ENCODE results near the gene OR5M10. TPM values are rescaled to one million over a fixed set of nuclear protein-coding genes. Genes with fewer than 3 reads are reported as not detected.

Gene OR5M10
- total and polyA plus RNA-seq, 2 experiments from 2014 or later, result not detected

DNA sequence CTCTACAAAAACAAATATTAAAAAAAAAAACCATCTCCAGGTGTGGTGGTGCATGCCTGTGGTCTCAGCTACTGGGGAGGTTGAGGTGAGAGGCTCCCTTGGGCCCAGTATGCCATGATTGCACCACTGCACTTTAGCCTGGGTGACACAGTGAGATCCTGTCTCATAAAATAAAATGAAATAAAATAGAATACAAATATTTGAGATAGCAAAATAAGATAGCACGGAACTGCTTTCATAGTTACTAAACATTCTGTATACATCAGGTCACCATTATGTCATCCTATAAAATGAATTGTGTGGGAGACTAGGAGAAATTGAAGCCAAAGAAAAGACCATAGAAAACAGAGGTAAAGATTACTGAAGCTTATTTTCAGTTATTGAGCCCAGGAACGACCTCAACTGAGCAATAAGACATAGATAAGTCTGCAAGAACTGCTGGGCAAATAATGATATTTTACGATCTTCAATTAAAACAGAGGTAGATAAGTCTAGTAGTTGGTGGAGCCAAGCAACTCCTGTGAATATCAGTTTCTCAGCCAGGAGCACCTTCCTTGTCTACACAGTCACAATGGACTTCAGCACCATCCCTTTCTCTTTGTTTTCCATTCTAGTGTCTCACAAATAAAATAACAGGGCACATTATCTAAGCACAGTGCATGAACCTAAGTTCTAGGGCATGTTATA is 44.3 kb downstream of the OR5M10 start:
- no peak overlapping the region for H3K4me3 ChIP-seq
- WGBS, 2 experiments (ENCODE audit: low coverage in 1 of 2, low lambda C conversion rate in 2 of 2, missing lambda C conversion rate in 2 of 2), result 20 to 24% methylated on average over 3 of the region's 3 CpGs
- H3K9me3 ChIP-seq (ENCODE audit: low read depth), result no peaks in the 10 kb centered on the region
- no peak overlapping the region for H3K9ac ChIP-seq
- H3K79me2 ChIP-seq (ENCODE audit: insufficient read depth), result no peaks in the 10 kb centered on the region
- no peaks in the 10 kb centered on the region for H3K9me2 ChIP-seq (ENCODE audit: insufficient read depth)
- H3K4me1 ChIP-seq (ENCODE audit: insufficient read depth), result no peaks in the 10 kb centered on the region
- DNase-seq, result no peak
- TF ChIP-seq EZH2phosphoT487 (IDR thresholded peaks at IDR 0.05; ENCODE audit: insufficient read depth, low read depth), result no peak
- no peak for TF ChIP-seq EZH2 (IDR thresholded peaks at IDR 0.05; ENCODE audit: insufficient read depth, poor library complexity, severe bottlenecking)
- no peak overlapping the region for H3K4me2 ChIP-seq (ENCODE audit: unreplicated experiment)
- no peak overlapping the region for H3K27ac ChIP-seq
- no peaks in the 10 kb centered on the region for H4K20me1 ChIP-seq (ENCODE audit: insufficient read depth)
- in situ Hi-C loops (cut with MboI), result no loop called here
- H3K36me3 ChIP-seq (ENCODE audit: low read depth), result no peaks in the 10 kb centered on the region
- no peaks in the 10 kb centered on the region for H3K27me3 ChIP-seq (replicated peaks; ENCODE audit: insufficient read depth)
- H3F3A ChIP-seq (ENCODE audit: insufficient read depth), result no peaks in the 10 kb centered on the region
- no peak overlapping the region for H2AFZ ChIP-seq

DNA sequence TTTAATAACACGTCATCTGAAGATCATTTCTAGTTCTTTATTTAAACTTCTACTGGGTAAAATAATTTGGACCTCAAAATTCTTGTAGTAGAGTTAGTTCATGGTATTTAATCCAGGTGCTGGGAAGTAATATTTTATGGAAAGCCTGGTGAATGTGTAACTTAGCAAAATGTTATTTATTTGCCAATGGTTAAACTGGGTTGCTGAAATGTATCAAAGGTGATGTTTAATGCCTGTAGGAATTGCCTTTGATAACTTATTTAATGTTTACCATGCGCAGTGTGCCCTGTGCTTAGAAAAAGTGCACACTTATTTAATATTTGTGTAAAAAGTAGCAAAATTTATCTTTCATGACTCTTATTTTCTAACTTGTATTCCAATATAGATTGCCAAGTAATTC is 45.7 kb downstream of the OR5M10 start:
- 27 to 31% methylated on average over 2 of the region's 2 CpGs for WGBS, 2 experiments (ENCODE audit: low coverage in 1 of 2, low lambda C conversion rate in 2 of 2, missing lambda C conversion rate in 2 of 2)
- in situ Hi-C loops (cut with MboI), result no loop called here
- Histone ChIP-seq H3K36me3 (ENCODE audit: low read depth) (no peaks in the 10 kb centered on the region), H2AFZ (no peak overlapping the region), H3F3A (ENCODE audit: insufficient read depth) (no peaks in the 10 kb centered on the region), H3K9me2 (ENCODE audit: insufficient read depth) (no peaks in the 10 kb centered on the region), H4K20me1 (ENCODE audit: insufficient read depth) (no peaks in the 10 kb centered on the region), H3K4me3 (no peak overlapping the region), H3K9ac (no peak overlapping the region), H3K79me2 (ENCODE audit: insufficient read depth) (no peaks in the 10 kb centered on the region), H3K4me2 (ENCODE audit: unreplicated experiment) (no peak overlapping the region), H3K27me3 (replicated peaks; ENCODE audit: insufficient read depth) (no peaks in the 10 kb centered on the region), H3K9me3 (ENCODE audit: low read depth) (no peaks in the 10 kb centered on the region), H3K27ac (no peak overlapping the region), H3K4me1 (ENCODE audit: insufficient read depth) (no peaks in the 10 kb centered on the region)
- DNase-seq, result no peak
- TF ChIP-seq EZH2 (IDR thresholded peaks at IDR 0.05; ENCODE audit: insufficient read depth, poor library complexity, severe bottlenecking) (no peak), EZH2phosphoT487 (IDR thresholded peaks at IDR 0.05; ENCODE audit: insufficient read depth, low read depth) (no peak)

Other genes with a start within 250 kb of the OR5M10 start
- gene OR8K1, start 231.7 kb downstream of the OR5M10 start, total RNA-seq (2014; rRNA removed; shearing (Covaris generic)), result not detected in 2 replicates
- gene OR8K1, start 231.7 kb downstream of the OR5M10 start, polyA plus RNA-seq (2016; fragmentation: Nextera tagmentation; extraction: Ambion mirVana), result not detected in 2 replicates
- gene OR8J1, start 223.4 kb downstream of the OR5M10 start, total RNA-seq (2014; rRNA removed; shearing (Covaris generic)), result not detected in 2 replicates
- not detected in 2 replicates for gene OR8J1, start 223.4 kb downstream of the OR5M10 start, polyA plus RNA-seq (2016; fragmentation: Nextera tagmentation; extraction: Ambion mirVana)
- gene OR8U1, start 202.1 kb downstream of the OR5M10 start, total RNA-seq (2014; rRNA removed; shearing (Covaris generic)), result not detected in 2 replicates
- gene OR8U1, start 202.1 kb downstream of the OR5M10 start, polyA plus RNA-seq (2016; fragmentation: Nextera tagmentation; extraction: Ambion mirVana), result not detected in 2 replicates
- not detected in 2 replicates for gene OR5AL1, start 165.0 kb downstream of the OR5M10 start, total RNA-seq (2014; rRNA removed; shearing (Covaris generic))
- gene OR5AL1, start 165.0 kb downstream of the OR5M10 start, polyA plus RNA-seq (2016; fragmentation: Nextera tagmentation; extraction: Ambion mirVana), result not detected in 2 replicates
- not detected in 2 replicates for gene OR5M3, start 104.4 kb downstream of the OR5M10 start, total RNA-seq (2014; rRNA removed; shearing (Covaris generic))
- not detected in 2 replicates for gene OR5M3, start 104.4 kb downstream of the OR5M10 start, polyA plus RNA-seq (2016; fragmentation: Nextera tagmentation; extraction: Ambion mirVana)
- gene OR5M8, start 86.4 kb downstream of the OR5M10 start, total RNA-seq (2014; rRNA removed; shearing (Covaris generic)), result not detected in 2 replicates
- not detected in 2 replicates for gene OR5M8, start 86.4 kb downstream of the OR5M10 start, polyA plus RNA-seq (2016; fragmentation: Nextera tagmentation; extraction: Ambion mirVana)
- gene OR5M11, start 34.5 kb downstream of the OR5M10 start, total RNA-seq (2014; rRNA removed; shearing (Covaris generic)), result not detected in 2 replicates
- not detected in 2 replicates for gene OR5M11, start 34.5 kb downstream of the OR5M10 start, polyA plus RNA-seq (2016; fragmentation: Nextera tagmentation; extraction: Ambion mirVana)
- gene OR5M1, start 37.2 kb upstream of the OR5M10 start, total RNA-seq (2014; rRNA removed; shearing (Covaris generic)), result not detected in 2 replicates
- gene OR5M1, start 37.2 kb upstream of the OR5M10 start, polyA plus RNA-seq (2016; fragmentation: Nextera tagmentation; extraction: Ambion mirVana), result not detected in 2 replicates
- gene OR5AP2, start 64.7 kb upstream of the OR5M10 start, total RNA-seq (2014; rRNA removed; shearing (Covaris generic)), result not detected in 2 replicates
- not detected in 2 replicates for gene OR5AP2, start 64.7 kb upstream of the OR5M10 start, polyA plus RNA-seq (2016; fragmentation: Nextera tagmentation; extraction: Ambion mirVana)
- not detected in 2 replicates for gene OR5AR1, start 86.0 kb upstream of the OR5M10 start, total RNA-seq (2014; rRNA removed; shearing (Covaris generic))
- gene OR5AR1, start 86.0 kb upstream of the OR5M10 start, polyA plus RNA-seq (2016; fragmentation: Nextera tagmentation; extraction: Ambion mirVana), result not detected in 2 replicates
- not detected in 2 replicates for gene OR9G1, start 121.4 kb upstream of the OR5M10 start, total RNA-seq (2014; rRNA removed; shearing (Covaris generic))
- not detected in 2 replicates for gene OR9G1, start 121.4 kb upstream of the OR5M10 start, polyA plus RNA-seq (2016; fragmentation: Nextera tagmentation; extraction: Ambion mirVana)
- gene OR9G4, start 171.0 kb upstream of the OR5M10 start, total RNA-seq (2014; rRNA removed; shearing (Covaris generic)), result not detected in 2 replicates
- gene OR9G4, start 171.0 kb upstream of the OR5M10 start, polyA plus RNA-seq (2016; fragmentation: Nextera tagmentation; extraction: Ambion mirVana), result not detected in 2 replicates

Data from GM23248 (cell line).